Measurements from ENCODE around the gene GAS2L2. TPM values are rescaled to one million over a fixed set of nuclear protein-coding genes. Genes with fewer than 3 reads are reported as not detected.

The GAS2L2 gene
- total RNA-seq, 1 experiment from 2014 or later = 0.05 TPM

DNA sequence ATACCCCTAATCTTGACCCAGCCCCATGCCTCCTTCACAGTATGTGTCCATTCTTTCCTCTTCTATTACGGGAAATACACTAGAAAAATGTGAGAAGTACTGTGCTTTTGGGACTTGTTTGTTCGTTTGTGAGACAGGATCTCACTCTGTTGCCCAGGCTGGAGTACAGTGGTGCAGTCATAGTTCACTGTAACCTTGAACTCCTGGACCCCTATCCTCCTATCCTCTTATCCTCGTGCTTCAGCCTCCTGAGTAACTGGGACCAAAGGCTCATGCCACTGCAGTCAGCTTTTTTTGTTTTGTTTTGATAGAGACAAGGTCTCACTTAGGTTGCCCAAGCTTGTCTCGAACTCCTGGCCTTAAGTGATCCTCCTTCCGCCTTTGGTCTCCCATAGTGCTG, 51.5 kb downstream of the GAS2L2 start:
- DNase-seq (ENCODE audit: low read depth) = no peak

DNA sequence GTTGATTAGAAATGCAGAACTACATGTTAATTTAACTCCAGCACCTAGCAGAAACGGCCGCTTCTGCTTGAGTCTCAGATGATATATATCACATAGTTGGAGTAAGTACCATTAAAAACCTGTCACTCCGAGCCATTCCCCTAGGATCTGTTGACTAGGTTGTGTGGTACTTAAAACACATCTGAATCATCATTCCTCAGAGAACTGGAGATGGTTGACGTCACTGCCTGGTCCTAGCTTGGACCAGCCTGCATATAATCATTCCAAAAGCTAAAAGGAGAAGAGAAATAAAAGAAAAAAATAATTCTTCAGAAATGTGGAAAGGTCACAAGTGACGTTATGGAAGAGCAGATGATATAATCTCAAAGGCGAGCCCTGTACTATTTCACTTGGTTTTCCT, 52.9 kb downstream of the GAS2L2 start:
- no peak for DNase-seq (ENCODE audit: low read depth)

DNA sequence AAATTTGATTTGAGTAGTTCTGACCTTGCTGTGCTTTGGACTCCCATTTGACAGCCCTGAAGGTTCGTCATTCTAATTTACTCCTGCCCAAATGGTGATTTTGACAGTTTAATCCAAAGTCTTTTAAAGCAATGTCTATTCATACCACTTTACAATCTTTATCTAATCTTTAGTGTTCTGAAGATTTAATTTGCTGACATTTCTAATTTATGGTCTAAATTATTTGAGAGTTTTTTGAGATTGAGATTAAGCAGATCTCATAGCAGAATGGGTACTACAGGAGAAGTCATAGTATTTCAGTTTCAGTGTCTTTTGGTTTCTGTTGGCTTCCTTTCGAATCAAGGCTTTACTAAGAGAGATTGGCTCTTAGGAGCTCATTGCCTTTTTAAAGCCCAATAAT, 54.2 kb downstream of the GAS2L2 start:
- DNase-seq (ENCODE audit: low read depth) = no peak

DNA sequence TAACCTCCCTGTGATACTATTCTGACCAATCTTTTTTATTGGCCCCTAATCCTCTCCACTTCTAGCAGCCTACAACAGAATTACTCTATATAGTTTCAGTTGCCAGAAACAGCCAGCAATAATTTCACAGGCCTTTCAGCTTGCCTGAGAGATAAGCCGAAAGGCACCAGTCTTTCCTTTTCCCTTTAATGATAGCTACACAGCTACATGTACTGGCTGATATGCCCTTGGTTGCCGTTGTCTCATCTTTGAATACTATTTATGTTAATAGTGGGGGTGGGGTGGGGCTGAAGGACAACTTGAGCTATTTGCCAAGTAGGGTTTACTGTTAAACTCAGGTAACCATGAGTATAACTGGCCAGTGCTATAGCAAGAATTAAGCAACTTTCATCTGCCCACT, 57.4 kb downstream of the GAS2L2 start:
- no peak for DNase-seq (ENCODE audit: low read depth)

DNA sequence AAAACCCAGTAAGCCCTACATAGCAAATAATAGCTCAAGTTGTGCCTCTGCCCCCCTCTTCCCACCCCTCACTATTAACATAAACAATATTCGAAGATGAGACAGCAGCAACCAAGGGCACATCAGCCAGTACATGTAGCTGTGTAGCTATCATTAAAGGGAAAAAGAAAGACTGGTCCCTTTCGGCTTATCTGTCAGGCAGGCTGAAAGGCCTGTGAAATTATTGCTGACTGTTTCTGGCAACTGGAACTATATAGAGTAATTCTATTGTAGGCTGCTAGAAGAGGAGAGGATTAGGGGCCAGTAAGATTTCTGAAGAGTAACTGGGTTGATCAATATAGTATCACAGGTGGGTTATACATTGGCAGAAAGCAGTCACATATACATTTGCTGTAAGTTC, 58.1 kb downstream of the GAS2L2 start:
- no peak for DNase-seq (ENCODE audit: low read depth)

Other genes starting within 250 kb of the GAS2L2 start
- not detected in 2 replicates for gene SLFN12L, start 215.6 kb downstream of the GAS2L2 start, total RNA-seq (2014; rRNA removed; shearing (Covaris generic))
- gene SLFN14, start 192.4 kb downstream of the GAS2L2 start, total RNA-seq (2014; rRNA removed; shearing (Covaris generic)) = not detected in 2 replicates
- gene PEX12, start 174.7 kb downstream of the GAS2L2 start, total RNA-seq (2014; rRNA removed; shearing (Covaris generic)) = 8.8 and 9.9 TPM in 2 replicates
- gene AP2B1, start 165.9 kb downstream of the GAS2L2 start, total RNA-seq (2014; rRNA removed; shearing (Covaris generic)) = 66.7 and 130 TPM in 2 replicates
- 6.8 and 7.6 TPM in 2 replicates for gene RASL10B, start 21.6 kb downstream of the GAS2L2 start, total RNA-seq (2014; rRNA removed; shearing (Covaris generic))
- not detected in 2 replicates for gene C17orf50, start 7.6 kb upstream of the GAS2L2 start, total RNA-seq (2014; rRNA removed; shearing (Covaris generic))
- 0.13 and 0.18 TPM in 2 replicates for gene MMP28, start 42.4 kb upstream of the GAS2L2 start, total RNA-seq (2014; rRNA removed; shearing (Covaris generic))
- 27.5 and 41.3 TPM in 2 replicates for gene TAF15, start 56.2 kb upstream of the GAS2L2 start, total RNA-seq (2014; rRNA removed; shearing (Covaris generic))
- not detected in 2 replicates for gene HEATR9, start 115.7 kb upstream of the GAS2L2 start, total RNA-seq (2014; rRNA removed; shearing (Covaris generic))
- gene CCL5, start 127.1 kb upstream of the GAS2L2 start, total RNA-seq (2014; rRNA removed; shearing (Covaris generic)) = not detected in 2 replicates
- gene RDM1, start 177.5 kb upstream of the GAS2L2 start, total RNA-seq (2014; rRNA removed; shearing (Covaris generic)) = 3.2 and 5.1 TPM in 2 replicates
- gene LYZL6, start 190.5 kb upstream of the GAS2L2 start, total RNA-seq (2014; rRNA removed; shearing (Covaris generic)) = not detected in 2 replicates
- not detected in 2 replicates for gene CCL16, start 228.3 kb upstream of the GAS2L2 start, total RNA-seq (2014; rRNA removed; shearing (Covaris generic))
- gene CCL14, start 233.5 kb upstream of the GAS2L2 start, total RNA-seq (2014; rRNA removed; shearing (Covaris generic)) = not detected in 2 replicates
- not detected in 2 replicates for gene CCL15, start 248.3 kb upstream of the GAS2L2 start, total RNA-seq (2014; rRNA removed; shearing (Covaris generic))

Data from HT1080 (cell line).